KMS-11 (cell line): ENCODE data around the gene SNX5.

Experiments
- H2AFZ ChIP-seq: fragments of 200-600 bp; sonication (generic); 2 replicates; pipeline ENCODE4 v1.6.1; 2016; ENCODE audit warnings: antibody characterized with exemption, mixed run types, low read depth
- H3K27ac ChIP-seq: fragments of 200-600 bp; sonication (generic); 2 replicates; pipeline ENCODE4 v1.6.1; 2016; ENCODE audit warnings: mild to moderate bottlenecking, mixed run types
- H3K27me3 ChIP-seq: fragments of 200-600 bp; sonication (generic); 2 replicates; pipeline ENCODE4 v1.6.1; 2017; ENCODE audit warnings: mild to moderate bottlenecking, low read depth, mixed run types, moderate library complexity; ENCODE audit not compliant: insufficient read depth
- H3K36me3 ChIP-seq: fragments of 200-600 bp; sonication (generic); 2 replicates; pipeline ENCODE4 v1.6.1; 2017; ENCODE audit warnings: mild to moderate bottlenecking, mixed run types; ENCODE audit not compliant: insufficient read depth
- H3K4me1 ChIP-seq: fragments of 200-600 bp; sonication (generic); 2 replicates; pipeline ENCODE4 v1.6.1; 2016; ENCODE audit warnings: mild to moderate bottlenecking, low read depth, mixed run types; ENCODE audit not compliant: poor library complexity, severe bottlenecking
- H3K4me2 ChIP-seq: fragments of 200-600 bp; sonication (generic); 2 replicates; pipeline ENCODE4 v1.7.0; 2016; ENCODE audit warnings: mild to moderate bottlenecking, mixed run types
- H3K4me3 ChIP-seq: fragments of 200-600 bp; sonication (generic); IDR thresholded peaks from 2 replicates; pipeline ENCODE4 v1.6.1; 2017; ENCODE audit warnings: low read depth, low read length, mixed read lengths; ENCODE audit not compliant: insufficient read depth
- H3K79me2 ChIP-seq: fragments of 200-600 bp; sonication (generic); 2 replicates; pipeline ENCODE4 v1.6.1; 2016; ENCODE audit warnings: low read depth, mixed run types; ENCODE audit not compliant: insufficient read depth
- H3K9ac ChIP-seq: fragments of 200-600 bp; sonication (generic); 2 replicates; pipeline ENCODE4 v1.6.1; 2016; ENCODE audit warnings: mild to moderate bottlenecking, mixed run types
- H4K20me1 ChIP-seq: fragments of 200-600 bp; sonication (generic); 2 replicates; pipeline ENCODE4 v1.6.1; 2016; ENCODE audit warnings: mild to moderate bottlenecking, mixed run types; ENCODE audit not compliant: insufficient read depth
- TF ChIP-seq, protein P1 (sequence below): fragments of 200-600 bp; sonication (generic); conservative IDR thresholded peaks from 2 replicates; pipeline ENCODE4 v1.6.1; 2017; ENCODE audit warnings: low read depth, mild to moderate bottlenecking, antibody characterized with exemption, low read length, moderate library complexity, mixed read lengths

The SNX5 gene

DNA sequence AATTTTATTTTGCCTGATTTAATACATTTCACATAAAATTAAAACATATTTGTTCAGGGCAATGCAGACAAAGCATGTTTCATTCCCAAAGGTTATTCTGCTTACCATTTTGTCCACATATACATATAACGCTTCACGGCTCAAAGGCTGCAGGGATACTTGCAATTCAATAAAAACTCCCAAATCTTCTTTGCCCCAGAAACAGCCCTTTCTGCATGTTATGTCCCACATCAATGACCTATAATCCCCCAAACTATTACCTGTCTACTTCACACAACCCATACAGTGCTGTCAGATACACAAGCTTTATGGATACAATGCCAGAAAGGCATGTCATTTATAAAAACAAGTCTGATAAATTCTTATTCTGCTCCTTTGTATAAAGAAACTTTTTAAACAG, 20.2 kb downstream of the SNX5 start:
- Histone ChIP-seq H3K4me3 (no peak overlapping the region), H3K36me3 (peaks cover 21% of the 10 kb centered on the region; the same call in 1 of the 2 replicates), H2AFZ (no peak overlapping the region), H3K79me2 (peaks cover 27% of the 10 kb centered on the region; the same call in 1 of the 2 replicates), H3K4me1 (peaks cover 84% of the 10 kb centered on the region), H3K27ac (no peak overlapping the region), H4K20me1 (0 out of 2 replicates have a peak, but pooled peaks cover 12% of the 10 kb centered on the region), H3K9ac (no peak overlapping the region), H3K4me2 (no peak overlapping the region), H3K27me3 (no peaks in the 10 kb centered on the region)
- TF ChIP-seq, protein P1, sequence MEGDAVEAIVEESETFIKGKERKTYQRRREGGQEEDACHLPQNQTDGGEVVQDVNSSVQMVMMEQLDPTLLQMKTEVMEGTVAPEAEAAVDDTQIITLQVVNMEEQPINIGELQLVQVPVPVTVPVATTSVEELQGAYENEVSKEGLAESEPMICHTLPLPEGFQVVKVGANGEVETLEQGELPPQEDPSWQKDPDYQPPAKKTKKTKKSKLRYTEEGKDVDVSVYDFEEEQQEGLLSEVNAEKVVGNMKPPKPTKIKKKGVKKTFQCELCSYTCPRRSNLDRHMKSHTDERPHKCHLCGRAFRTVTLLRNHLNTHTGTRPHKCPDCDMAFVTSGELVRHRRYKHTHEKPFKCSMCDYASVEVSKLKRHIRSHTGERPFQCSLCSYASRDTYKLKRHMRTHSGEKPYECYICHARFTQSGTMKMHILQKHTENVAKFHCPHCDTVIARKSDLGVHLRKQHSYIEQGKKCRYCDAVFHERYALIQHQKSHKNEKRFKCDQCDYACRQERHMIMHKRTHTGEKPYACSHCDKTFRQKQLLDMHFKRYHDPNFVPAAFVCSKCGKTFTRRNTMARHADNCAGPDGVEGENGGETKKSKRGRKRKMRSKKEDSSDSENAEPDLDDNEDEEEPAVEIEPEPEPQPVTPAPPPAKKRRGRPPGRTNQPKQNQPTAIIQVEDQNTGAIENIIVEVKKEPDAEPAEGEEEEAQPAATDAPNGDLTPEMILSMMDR: no peak

DNA sequence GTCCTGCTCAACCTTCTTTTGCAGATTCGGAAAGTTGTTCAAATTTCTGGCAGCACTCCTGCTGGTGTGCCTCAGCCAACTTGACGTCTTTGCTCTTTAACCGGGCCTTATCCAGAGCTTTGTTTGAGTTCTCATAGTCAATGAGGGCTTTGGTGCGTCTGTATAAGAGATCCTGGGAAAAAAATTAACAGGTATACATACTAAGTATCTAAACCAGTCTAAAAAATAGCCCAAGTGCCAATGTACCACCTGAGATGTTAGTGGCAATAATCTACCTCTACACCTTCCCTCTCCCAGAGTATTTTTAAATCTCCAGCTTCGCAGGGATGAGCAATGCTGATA, 21.1 kb downstream of the SNX5 start:
- TF ChIP-seq, protein P1: no peak
- Histone ChIP-seq H3K79me2 (peaks cover 17% of the 10 kb centered on the region; the same call in 1 of the 2 replicates), H3K4me1 (peaks cover 84% of the 10 kb centered on the region), H3K4me2 (no peak overlapping the region), H3K4me3 (no peak overlapping the region), H3K9ac (no peak overlapping the region), H3K27me3 (no peaks in the 10 kb centered on the region), H3K36me3 (peaks cover 18% of the 10 kb centered on the region; the same call in 1 of the 2 replicates), H4K20me1 (peaks cover 15% of the 10 kb centered on the region; the same call in 1 of the 2 replicates), H2AFZ (no peak overlapping the region), H3K27ac (no peak overlapping the region; the same call in 1 of the 2 replicates)

DNA sequence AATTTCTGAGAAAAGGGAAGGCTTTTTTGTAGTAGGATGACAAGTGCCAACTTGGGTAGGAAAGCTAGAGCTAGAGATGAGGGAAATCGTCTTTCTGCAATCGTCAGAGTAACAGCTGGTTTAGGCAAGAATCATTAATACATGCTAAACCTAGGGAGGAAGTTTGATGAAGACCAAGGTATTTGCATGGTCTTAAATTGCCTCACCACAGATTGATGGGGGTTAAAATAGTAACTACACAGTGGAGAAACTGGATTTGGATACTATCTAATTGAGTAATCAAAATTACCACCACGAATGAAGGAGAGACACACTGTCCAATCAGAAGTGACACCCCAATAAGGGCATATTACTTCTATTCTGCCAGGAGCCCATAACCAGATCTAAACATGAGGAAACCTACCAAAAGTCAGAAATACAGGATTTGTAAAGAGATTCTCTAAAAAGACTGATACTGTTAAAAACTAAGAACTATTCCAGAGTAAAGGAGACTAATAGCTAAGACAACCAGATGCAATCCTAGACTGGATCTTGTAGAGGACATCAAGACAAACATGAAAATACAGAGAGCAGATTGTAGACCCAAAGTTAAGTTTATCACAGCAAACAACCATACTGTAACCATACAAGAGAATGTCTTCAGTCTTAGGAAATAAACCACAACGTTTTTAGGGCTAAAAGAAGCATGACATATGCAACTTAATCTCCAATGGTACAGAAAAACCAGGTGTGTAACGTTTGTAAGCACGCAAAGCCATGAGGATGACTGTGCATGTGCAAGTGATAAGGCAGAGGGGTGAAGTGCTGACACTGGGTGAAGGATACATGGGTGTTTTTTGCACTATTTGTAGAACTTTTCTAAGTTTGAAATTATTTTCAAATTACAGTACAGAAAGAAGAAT, 21.8 kb downstream of the SNX5 start:
- H3K4me1 ChIP-seq: peaks cover 84% of the 10 kb centered on the region
- no peak overlapping the region for H3K4me2 ChIP-seq
- TF ChIP-seq, protein P1: no peak
- H4K20me1 ChIP-seq: peaks cover 19% of the 10 kb centered on the region; the same call in 1 of the 2 replicates
- H2AFZ ChIP-seq: no peak overlapping the region
- H3K9ac ChIP-seq: no peak overlapping the region
- H3K36me3 ChIP-seq: peaks cover 14% of the 10 kb centered on the region; the same call in 1 of the 2 replicates
- H3K27ac ChIP-seq: no peak overlapping the region; the same call in 1 of the 2 replicates
- no peak overlapping the region for H3K4me3 ChIP-seq
- no peaks in the 10 kb centered on the region for H3K27me3 ChIP-seq
- peaks cover 14% of the 10 kb centered on the region; the same call in 1 of the 2 replicates for H3K79me2 ChIP-seq

DNA sequence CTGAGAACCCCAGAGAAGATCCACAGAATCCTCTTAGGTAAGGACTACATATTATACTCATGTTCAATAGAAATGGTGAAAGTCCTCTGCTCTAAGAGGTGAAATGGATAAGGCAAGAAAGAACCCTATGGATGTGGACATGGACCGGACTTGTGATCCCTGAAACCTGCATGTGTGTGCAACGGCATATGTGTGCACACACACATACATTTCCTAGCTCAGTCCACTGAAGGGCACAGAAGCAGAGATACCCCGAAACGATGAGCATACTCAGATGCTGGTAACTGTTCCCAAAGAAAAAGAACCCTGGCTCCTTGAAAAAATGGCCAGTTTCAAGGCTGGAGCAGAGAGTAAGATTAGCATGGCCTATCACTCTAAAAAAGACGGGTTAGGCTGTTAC, 22.6 kb downstream of the SNX5 start:
- Histone ChIP-seq H3K27ac (no peak overlapping the region; the same call in 1 of the 2 replicates), H3K27me3 (no peaks in the 10 kb centered on the region), H3K4me2 (no peak overlapping the region), H3K9ac (no peak overlapping the region), H3K4me3 (no peak overlapping the region), H2AFZ (no peak overlapping the region), H4K20me1 (peaks cover 15% of the 10 kb centered on the region; the same call in 1 of the 2 replicates), H3K36me3 (peaks cover 14% of the 10 kb centered on the region; the same call in 1 of the 2 replicates), H3K4me1 (peaks cover 86% of the 10 kb centered on the region), H3K79me2 (peaks cover 10% of the 10 kb centered on the region; the same call in 1 of the 2 replicates)
- TF ChIP-seq, protein P1: no peak
